Smooth muscle cell (in vitro differentiated cells): ENCODE measurements around the gene MAS1L. TPM values are rescaled to one million over a fixed set of nuclear protein-coding genes. Genes with fewer than 3 reads are reported as not detected.

Source experiments
- DNase-seq: peaks from one replicate; lab custom pipeline; 2025; ENCODE audit not compliant: unreplicated experiment; lab: John Stamatoyannopoulos, UW
- H2AFZ ChIP-seq: fragments of 200-600 bp; sonication (generic); 2 replicates; pipeline ENCODE4 v1.6.0; 2016; ENCODE audit warnings: antibody characterized with exemption, low read depth, mild to moderate bottlenecking
- H3F3A ChIP-seq: fragments of 200-600 bp; sonication (generic); 2 replicates; pipeline ENCODE4 v1.6.0; 2017; ENCODE audit warnings: antibody characterized with exemption, low read depth
- H3K27ac ChIP-seq: fragments of 200-600 bp; sonication (generic); 2 replicates; pipeline ENCODE4 v1.5.1; 2016; ENCODE audit warnings: low read depth, mild to moderate bottlenecking
- H3K27me3 ChIP-seq: fragments of 200-600 bp; sonication (generic); 2 replicates; pipeline ENCODE4 v1.6.1; 2016; ENCODE audit warnings: low read depth, mild to moderate bottlenecking
- H3K36me3 ChIP-seq: fragments of 200-600 bp; sonication (generic); 2 replicates; pipeline ENCODE4 v1.5.1; 2016; ENCODE audit warnings: low read depth
- H3K4me1 ChIP-seq: fragments of 200-600 bp; sonication (generic); 2 replicates; pipeline ENCODE4 v1.5.1; 2016; ENCODE audit warnings: low read depth
- H3K4me2 ChIP-seq: fragments of 200-600 bp; sonication (generic); 2 replicates; pipeline ENCODE4 v1.6.0; 2016; ENCODE audit warnings: mild to moderate bottlenecking
- H3K4me3 ChIP-seq: fragments of 200-600 bp; sonication (generic); 2 replicates; pipeline ENCODE4 v1.5.1; 2016; ENCODE audit warnings: mild to moderate bottlenecking
- H3K79me2 ChIP-seq: fragments of 200-600 bp; sonication (generic); 2 replicates; pipeline ENCODE4 v1.6.0; 2016; ENCODE audit warnings: low read depth, mild to moderate bottlenecking
- H3K9ac ChIP-seq: fragments of 200-600 bp; sonication (generic); 2 replicates; pipeline ENCODE4 v1.6.0; 2016; ENCODE audit warnings: low read depth
- H3K9me3 ChIP-seq: fragments of 200-600 bp; sonication (generic); replicated peaks from 2 replicates; pipeline ENCODE4 v1.5.1; 2016; ENCODE audit warnings: low read depth
- H4K20me1 ChIP-seq: fragments of 200-600 bp; sonication (generic); 2 replicates; pipeline ENCODE4 v1.6.0; 2016; ENCODE audit warnings: low read depth
- CTCF ChIP-seq: fragments of 200-600 bp; sonication (generic); IDR thresholded peaks from 2 replicates; pipeline ENCODE4 v1.5.1; 2017; ENCODE audit warnings: borderline replicate concordance, mild to moderate bottlenecking, antibody characterized with exemption; ENCODE audit not compliant: insufficient read depth, poor library complexity, severe bottlenecking
- WGBS: methylation state at CpG from one replicate; pipeline ENCODE4 v1.1.7; 2016; ENCODE audit warnings: low lambda C conversion rate; 5-methylcytosine and 5-hydroxymethylcytosine counted together
- polyA plus RNA-seq: library from polyadenylated mRNA; unstranded; fragments of >200 nt; fragmentation: Nextera tagmentation; extraction: Ambion mirVana; gene quantifications from 2 replicates; pipeline ENCODE4 v1.2.1, GENCODE V29; 2016
- total RNA-seq: library from RNA; depleted of rRNA; stranded (reverse); fragments of >200 nt; gene quantifications from 2 replicates; pipeline ENCODE4 v1.2.3, GENCODE V29; 2014

MAS1L gene
- total and polyA plus RNA-seq, 2 experiments from 2014 or later: not detected

- no peak for TF ChIP-seq CTCF
- H2AFZ ChIP-seq: no peak overlapping the region
- no peaks in the 10 kb centered on the region for H3K79me2 ChIP-seq
Measured at GRCh38 chr6:29478740-29479139, 9.0 kb downstream of the MAS1L start.

GRCh38 chr6:29477923-29478450, 9.8 kb downstream of the MAS1L start:
- Histone ChIP-seq H3K36me3 (no peaks in the 10 kb centered on the region), H2AFZ (no peak overlapping the region), H3K27me3 (no peaks in the 10 kb centered on the region), H4K20me1 (no peaks in the 10 kb centered on the region), H3K9me3 (no peaks in the 10 kb centered on the region), H3K4me2 (no peak overlapping the region), H3K9ac (no peak overlapping the region), H3F3A (no peaks in the 10 kb centered on the region), H3K4me1 (no peaks in the 10 kb centered on the region), H3K4me3 (no peak overlapping the region), H3K27ac (no peak overlapping the region), H3K79me2 (no peaks in the 10 kb centered on the region)
- 41% methylated on average over 5 of the region's 5 CpGs for WGBS
- DNase-seq: no peak
- TF ChIP-seq CTCF: no peak

More at GRCh38 chr6:29478740-29479139, 9.0 kb downstream of the MAS1L start:
- DNase-seq: no peak
- no peak overlapping the region for H3K27ac ChIP-seq
- WGBS: 97% methylated on average over 5 of the region's 5 CpGs
- H3K36me3 ChIP-seq: no peaks in the 10 kb centered on the region
- no peaks in the 10 kb centered on the region for H3K4me1 ChIP-seq
- H3K4me2 ChIP-seq: no peak overlapping the region
- no peaks in the 10 kb centered on the region for H4K20me1 ChIP-seq
- H3K4me3 ChIP-seq: no peak overlapping the region
- no peaks in the 10 kb centered on the region for H3K9me3 ChIP-seq
- no peaks in the 10 kb centered on the region for H3F3A ChIP-seq
- H3K27me3 ChIP-seq: no peaks in the 10 kb centered on the region
- no peak overlapping the region for H3K9ac ChIP-seq

GRCh38 chr6:29474996-29475395, 12.8 kb downstream of the MAS1L start:
- Histone ChIP-seq H3K27me3 (no peaks in the 10 kb centered on the region), H3F3A (no peaks in the 10 kb centered on the region), H3K4me1 (no peaks in the 10 kb centered on the region), H4K20me1 (no peaks in the 10 kb centered on the region), H3K9ac (no peak overlapping the region), H3K36me3 (no peaks in the 10 kb centered on the region), H3K79me2 (no peaks in the 10 kb centered on the region), H2AFZ (no peak overlapping the region), H3K4me2 (no peak overlapping the region), H3K9me3 (no peaks in the 10 kb centered on the region), H3K27ac (no peak overlapping the region), H3K4me3 (no peak overlapping the region)
- 58% methylated on average over 2 of the region's 2 CpGs for WGBS
- DNase-seq: no peak
- TF ChIP-seq CTCF: no peak

- H3K9ac ChIP-seq: no peak overlapping the region
- no peak for DNase-seq
- no peaks in the 10 kb centered on the region for H3K9me3 ChIP-seq
- no peaks in the 10 kb centered on the region for H3K4me1 ChIP-seq
- no peak overlapping the region for H3K4me2 ChIP-seq
- H3K79me2 ChIP-seq: no peaks in the 10 kb centered on the region
- no peaks in the 10 kb centered on the region for H3K36me3 ChIP-seq
- H3K27me3 ChIP-seq: no peaks in the 10 kb centered on the region
- H4K20me1 ChIP-seq: no peaks in the 10 kb centered on the region
- H3K27ac ChIP-seq: no peak overlapping the region
- H3F3A ChIP-seq: no peaks in the 10 kb centered on the region
- no peak for TF ChIP-seq CTCF
- no peak overlapping the region for H3K4me3 ChIP-seq
- WGBS: 79% methylated on average over 6 of the region's 6 CpGs
- no peak overlapping the region for H2AFZ ChIP-seq
Measured at GRCh38 chr6:29466241-29466640, 21.5 kb downstream of the MAS1L start.
